ENCODE results near the gene FGB.

FGB gene

GRCh38 chr4:154616731-154617130 lies 53.9 kb downstream of the FGB start:
- no peak for DNase-seq (ENCODE audit: extremely low spot score)
- CTCF ChIA-PET = no interaction called here
- POLR2A ChIA-PET = interaction anchor here (1.3 kb wide), 1 partner anchor 67 kb away, joined by 5 read pairs; the partner anchor contains the start of gene PLRG1
- TF ChIP-seq ZNF384 (IDR thresholded peaks at IDR 0.05) (no peak), ELF4 (IDR thresholded peaks at IDR 0.05) (no peak)

- ChIA-PET CTCF (interaction anchor here (0.6 to 5.1 kb wide), 8 partner anchors 11 to 411 kb away, joined by 3 to 67 read pairs (median 6); partner anchors contain the start of gene PLRG1), POLR2A (interaction anchor here (1.6 kb wide), 1 partner anchor 67 kb away, joined by 13 read pairs; the partner anchor contains the start of gene PLRG1)
- DNase-seq (ENCODE audit: extremely low spot score) = no peak
- TF ChIP-seq FOXK2 (IDR thresholded peaks at IDR 0.05) = no peak
- no peak for TF ChIP-seq FOXM1 (IDR thresholded peaks at IDR 0.05; ENCODE audit: borderline replicate concordance)
- TF ChIP-seq ARNT (IDR thresholded peaks at IDR 0.05) = no peak
- no peak for TF ChIP-seq SP1 (IDR thresholded peaks at IDR 0.05)
- no peak for TF ChIP-seq PKNOX1 (IDR thresholded peaks at IDR 0.05)
- TF ChIP-seq BHLHE40 (IDR thresholded peaks at IDR 0.05; ENCODE audit: borderline replicate concordance) = no peak
- TF ChIP-seq ZNF384 (IDR thresholded peaks at IDR 0.05) = no peak
- TF ChIP-seq NFRKB (IDR thresholded peaks at IDR 0.05) = no peak
- no peak for TF ChIP-seq HDGF (IDR thresholded peaks at IDR 0.05; ENCODE audit: borderline replicate concordance)
- TF ChIP-seq TARDBP (IDR thresholded peaks at IDR 0.05) = no peak
- no peak for TF ChIP-seq FOXA1 (IDR thresholded peaks at IDR 0.05)
- TF ChIP-seq L3MBTL2 (conservative IDR thresholded peaks at IDR 0.05) = no peak
- no peak for TF ChIP-seq LEF1 (IDR thresholded peaks at IDR 0.05; ENCODE audit: borderline replicate concordance)
- TF ChIP-seq SUZ12 (IDR thresholded peaks at IDR 0.05) = no peak
Observed at GRCh38 chr4:154617820-154618317, 55.1 kb downstream of the FGB start.

- CTCF ChIA-PET = interaction anchor here (0.6 to 5.1 kb wide), 13 partner anchors 12 to 101 kb away, joined by 3 to 67 read pairs (median 4); partner anchors contain the start of genes FGB and PLRG1
- POLR2A ChIA-PET = interaction anchor here (1.6 kb wide), 1 partner anchor 68 kb away, joined by 13 read pairs; the partner anchor contains the start of gene PLRG1
- peak; percentile 61 for DNase-seq (ENCODE audit: extremely low spot score)
- peak; percentile 75 for TF ChIP-seq PKNOX1 (IDR thresholded peaks at IDR 0.05)
- no peak for TF ChIP-seq FOXM1 (IDR thresholded peaks at IDR 0.05; ENCODE audit: borderline replicate concordance)
- TF ChIP-seq FOXA1 (IDR thresholded peaks at IDR 0.05) = no peak
Observed at GRCh38 chr4:154618708-154619315, 56.0 kb downstream of the FGB start.

- no peak for DNase-seq (ENCODE audit: extremely low spot score)
- TF ChIP-seq PKNOX1 (IDR thresholded peaks at IDR 0.05) (no peak), BHLHE40 (IDR thresholded peaks at IDR 0.05; ENCODE audit: borderline replicate concordance) (no peak), LEF1 (IDR thresholded peaks at IDR 0.05; ENCODE audit: borderline replicate concordance) (no peak), NFRKB (IDR thresholded peaks at IDR 0.05) (no peak), FOXK2 (IDR thresholded peaks at IDR 0.05) (no peak), L3MBTL2 (conservative IDR thresholded peaks at IDR 0.05) (no peak), HDGF (IDR thresholded peaks at IDR 0.05; ENCODE audit: borderline replicate concordance) (no peak), FOXM1 (IDR thresholded peaks at IDR 0.05; ENCODE audit: borderline replicate concordance) (no peak), ARNT (IDR thresholded peaks at IDR 0.05) (no peak), TARDBP (IDR thresholded peaks at IDR 0.05) (no peak), ZNF384 (IDR thresholded peaks at IDR 0.05) (no peak), ELF4 (IDR thresholded peaks at IDR 0.05) (no peak), SUZ12 (IDR thresholded peaks at IDR 0.05) (no peak), CTBP1 (IDR thresholded peaks at IDR 0.05; ENCODE audit: borderline replicate concordance) (no peak), FOXA1 (IDR thresholded peaks at IDR 0.05) (no peak), SP1 (IDR thresholded peaks at IDR 0.05) (no peak)
- CTCF ChIA-PET = interaction anchor here (3.7 to 5.1 kb wide), 2 partner anchors 61 to 69 kb away, joined by 33 to 67 read pairs; partner anchors contain the start of gene PLRG1
- POLR2A ChIA-PET = interaction anchor here (1.6 kb wide), 1 partner anchor 70 kb away, joined by 8 read pairs; the partner anchor contains the start of gene PLRG1
Observed at GRCh38 chr4:154620111-154620510, 57.3 kb downstream of the FGB start.
